ENCODE data around the gene PTPN14.
A peak's percentile ranks its signal among the peaks of the same experiment; 100 is the strongest.

PTPN14 gene

DNA sequence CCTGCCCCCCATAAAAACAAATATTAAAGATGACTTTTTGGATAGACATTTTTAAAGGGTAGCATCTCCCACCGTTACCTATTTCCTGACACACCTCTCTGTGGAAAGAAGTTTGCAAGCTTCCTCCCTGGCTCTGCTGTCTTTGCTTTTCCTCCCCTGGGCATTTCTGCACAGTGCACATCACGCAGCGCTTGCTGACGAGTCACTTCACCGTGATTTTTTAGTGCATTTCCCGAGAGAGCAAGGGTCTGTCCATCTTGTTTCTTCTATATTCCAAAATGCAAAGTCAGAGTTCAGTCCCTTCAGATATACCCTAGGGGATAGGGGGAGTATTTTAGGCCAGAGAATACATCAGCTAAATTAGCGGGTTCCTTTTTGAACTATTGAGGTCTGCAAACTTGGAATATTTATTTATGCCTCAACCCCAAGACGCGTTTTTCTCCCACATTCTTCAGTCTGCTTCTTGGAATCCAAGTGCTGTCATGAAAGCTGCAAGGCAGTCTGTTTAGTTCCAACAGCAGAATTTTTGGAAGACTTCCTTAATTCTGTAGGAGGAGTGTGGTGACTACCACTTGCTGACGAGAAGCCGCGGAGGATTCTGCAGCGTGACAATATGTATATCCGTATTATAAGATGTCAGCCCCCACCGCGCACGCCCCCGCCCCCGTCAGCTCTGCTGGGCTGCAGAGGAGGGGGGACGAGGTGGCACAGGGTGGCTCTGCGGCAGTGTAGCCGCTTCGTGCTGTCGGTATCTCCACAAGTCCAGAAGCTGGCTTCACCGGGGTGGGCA is 248.1 kb downstream of the PTPN14 start:
- peaks cover 2% of the 10 kb centered on the region for H3K79me1 ChIP-seq (ENCODE audit: low read length)
- H3K4ac ChIP-seq (ENCODE audit: low read depth, low read length): no peak overlapping the region
- H4K8ac ChIP-seq (ENCODE audit: low read depth, low read length): no peak overlapping the region
- H3K27me3 ChIP-seq (ENCODE audit: insufficient read depth, low read length): no peaks in the 10 kb centered on the region
- H3K4me3 ChIP-seq (ENCODE audit: low read depth, low read length): no peak overlapping the region
- peaks cover 3 to 5% of the 10 kb centered on the region in 2 experiments for H3K36me3 ChIP-seq (ENCODE audit: control insufficient read depth in 1 of 2, insufficient read depth in 2 of 2, low read length in 2 of 2)
- DNase-seq: no peak
- H3K18ac ChIP-seq (ENCODE audit: low read length): peak overlapping the region; percentile 79
- no peak overlapping the region for H2AK5ac ChIP-seq (ENCODE audit: low read length)
- no peak overlapping the region for H3K23ac ChIP-seq (ENCODE audit: low read length)
- no peak overlapping the region for H3K27ac ChIP-seq (ENCODE audit: low read depth, low read length)
- no peak overlapping the region for H4K91ac ChIP-seq (ENCODE audit: low read depth, low read length)
- H2BK5ac ChIP-seq (ENCODE audit: low read depth, low read length, poor library complexity): no peak overlapping the region
- no peak overlapping the region for H3K14ac ChIP-seq (ENCODE audit: low read length)
- no peak overlapping the region for H2BK120ac ChIP-seq (ENCODE audit: insufficient read depth, low read length, poor library complexity)
- peaks cover 2% of the 10 kb centered on the region for H3K79me2 ChIP-seq (ENCODE audit: control insufficient read depth, insufficient read depth, low read length, poor library complexity)
- no CpG with 5 or more reads among the region's 25 CpGs for WGBS (ENCODE audit: extremely low coverage, insufficient coverage, insufficient read length)
- H4K12ac ChIP-seq (ENCODE audit: low read depth, low read length): peak overlapping the region; percentile 71
- no peaks in the 10 kb centered on the region for H3K4me1 ChIP-seq (ENCODE audit: control insufficient read depth in 1 of 2, insufficient read depth in 2 of 2, low read length in 2 of 2)
- H3K9ac ChIP-seq (ENCODE audit: low read length): no peak overlapping the region
- H2BK12ac ChIP-seq (ENCODE audit: low read length): no peak overlapping the region
- H2AFZ ChIP-seq (ENCODE audit: insufficient read depth, low read length, poor library complexity): no peak overlapping the region
- no peaks in the 10 kb centered on the region for H3K9me3 ChIP-seq (ENCODE audit: insufficient read depth, low read depth, low read length)
- no peak overlapping the region for H3K4me2 ChIP-seq (ENCODE audit: low read length)

DNA sequence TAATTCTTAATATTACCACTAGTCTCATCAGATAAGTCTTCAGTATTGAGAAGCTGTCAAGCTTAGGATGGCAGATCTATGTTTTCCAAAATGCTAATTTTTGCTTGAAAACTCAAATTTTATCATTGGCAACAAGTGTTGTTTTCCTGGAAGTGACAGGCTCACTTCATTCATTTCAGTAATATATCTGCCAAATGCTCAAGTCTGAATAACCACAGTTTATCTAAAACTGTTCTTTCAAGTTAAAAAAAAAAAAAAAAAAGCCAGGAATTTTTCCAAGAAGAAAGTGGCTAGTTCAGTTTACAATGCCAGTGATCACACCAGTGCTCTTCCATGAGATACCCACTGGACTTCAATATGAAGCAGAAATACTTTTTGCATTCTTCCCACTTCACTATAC is 249.9 kb downstream of the PTPN14 start:
- H4K8ac ChIP-seq (ENCODE audit: low read depth, low read length): no peak overlapping the region
- DNase-seq: no peak
- peaks cover 2 to 3% of the 10 kb centered on the region in 2 experiments for H3K4me1 ChIP-seq (ENCODE audit: control insufficient read depth in 1 of 2, insufficient read depth in 2 of 2, low read length in 2 of 2)
- H3K79me1 ChIP-seq (ENCODE audit: low read length): peaks cover 4% of the 10 kb centered on the region
- H3K18ac ChIP-seq (ENCODE audit: low read length): no peak overlapping the region
- no peak overlapping the region for H3K4ac ChIP-seq (ENCODE audit: low read depth, low read length)
- H3K4me2 ChIP-seq (ENCODE audit: low read length): no peak overlapping the region
- no peak overlapping the region for H2BK12ac ChIP-seq (ENCODE audit: low read length)
- no peak overlapping the region for H4K12ac ChIP-seq (ENCODE audit: low read depth, low read length)
- no peak overlapping the region for H3K9ac ChIP-seq (ENCODE audit: low read length)
- peaks cover 3 to 5% of the 10 kb centered on the region in 2 experiments for H3K36me3 ChIP-seq (ENCODE audit: control insufficient read depth in 1 of 2, insufficient read depth in 2 of 2, low read length in 2 of 2)
- no peak overlapping the region for H2BK120ac ChIP-seq (ENCODE audit: insufficient read depth, low read length, poor library complexity)
- no peaks in the 10 kb centered on the region for H3K27me3 ChIP-seq (ENCODE audit: insufficient read depth, low read length)
- no peak overlapping the region for H3K14ac ChIP-seq (ENCODE audit: low read length)
- no peak overlapping the region for H4K91ac ChIP-seq (ENCODE audit: low read depth, low read length)
- H3K27ac ChIP-seq (ENCODE audit: low read depth, low read length): no peak overlapping the region
- H3K79me2 ChIP-seq (ENCODE audit: control insufficient read depth, insufficient read depth, low read length, poor library complexity): peaks cover 2% of the 10 kb centered on the region
- no peak overlapping the region for H2AFZ ChIP-seq (ENCODE audit: insufficient read depth, low read length, poor library complexity)
- no peak overlapping the region for H3K4me3 ChIP-seq (ENCODE audit: low read depth, low read length)
- H2AK5ac ChIP-seq (ENCODE audit: low read length): no peak overlapping the region
- no peak overlapping the region for H2BK5ac ChIP-seq (ENCODE audit: low read depth, low read length, poor library complexity)
- H3K23ac ChIP-seq (ENCODE audit: low read length): no peak overlapping the region
- H3K9me3 ChIP-seq (ENCODE audit: insufficient read depth, low read depth, low read length): no peaks in the 10 kb centered on the region

DNA sequence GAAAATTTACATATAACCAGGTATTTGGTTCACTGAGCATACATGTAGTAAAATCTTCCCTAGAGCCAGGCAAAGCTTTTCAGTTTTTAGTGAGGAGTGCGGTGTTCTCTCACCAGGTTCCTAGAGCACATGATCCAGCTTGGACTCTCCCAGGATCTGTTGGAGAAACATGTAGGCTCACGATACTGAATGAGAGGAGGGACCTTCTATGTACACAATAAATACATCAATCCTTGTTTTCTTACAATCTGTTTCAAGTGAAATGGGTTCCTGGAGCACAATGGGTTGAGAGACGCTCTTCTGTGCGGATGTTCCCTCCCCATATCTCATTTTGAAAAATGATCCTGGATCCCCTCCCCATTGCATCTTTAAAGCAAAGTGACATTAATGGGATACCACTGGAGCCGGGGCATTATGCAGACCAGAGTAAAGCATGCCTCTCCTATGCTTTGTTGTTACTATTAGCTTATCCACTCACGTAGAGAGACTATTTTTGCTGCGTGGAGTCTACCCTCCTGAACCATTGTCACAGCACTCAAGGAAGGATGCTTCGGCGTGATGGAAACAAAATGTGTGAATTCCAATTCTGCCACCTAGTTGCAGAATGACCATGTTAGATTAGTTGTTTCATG is 251.1 kb downstream of the PTPN14 start:
- Histone ChIP-seq H3K4me3 (ENCODE audit: low read depth, low read length) (no peak overlapping the region), H3K4me2 (ENCODE audit: low read length) (no peak overlapping the region), H3K9ac (ENCODE audit: low read length) (no peak overlapping the region), H3K9me3 (ENCODE audit: insufficient read depth, low read depth, low read length) (no peaks in the 10 kb centered on the region), H3K23ac (ENCODE audit: low read length) (no peak overlapping the region), H2BK12ac (ENCODE audit: low read length) (no peak overlapping the region), H2BK120ac (ENCODE audit: insufficient read depth, low read length, poor library complexity) (no peak overlapping the region), H3K18ac (ENCODE audit: low read length) (no peak overlapping the region), H3K4me1 (ENCODE audit: control insufficient read depth in 1 of 2, insufficient read depth in 2 of 2, low read length in 2 of 2) (peaks cover 2 to 3% of the 10 kb centered on the region in 2 experiments), H3K79me2 (ENCODE audit: control insufficient read depth, insufficient read depth, low read length, poor library complexity) (peaks cover 2% of the 10 kb centered on the region), H2AK5ac (ENCODE audit: low read length) (no peak overlapping the region), H3K4ac (ENCODE audit: low read depth, low read length) (no peak overlapping the region), H4K91ac (ENCODE audit: low read depth, low read length) (no peak overlapping the region), H4K8ac (ENCODE audit: low read depth, low read length) (no peak overlapping the region), H3K27me3 (ENCODE audit: insufficient read depth, low read length) (no peaks in the 10 kb centered on the region), H3K79me1 (ENCODE audit: low read length) (peaks cover 4% of the 10 kb centered on the region), H3K14ac (ENCODE audit: low read length) (no peak overlapping the region), H3K27ac (ENCODE audit: low read depth, low read length) (no peak overlapping the region), H2AFZ (ENCODE audit: insufficient read depth, low read length, poor library complexity) (no peak overlapping the region), H4K12ac (ENCODE audit: low read depth, low read length) (no peak overlapping the region), H3K36me3 (ENCODE audit: control insufficient read depth in 1 of 2, insufficient read depth in 2 of 2, low read length in 2 of 2) (peaks cover 2 to 3% of the 10 kb centered on the region in 2 experiments), H2BK5ac (ENCODE audit: low read depth, low read length, poor library complexity) (no peak overlapping the region)
- no peak for DNase-seq
- no CpG with 5 or more reads among the region's 9 CpGs for WGBS (ENCODE audit: extremely low coverage, insufficient coverage, insufficient read length)
